Activated naive CD8-positive, alpha-beta T cell treated with anti-CD3 and anti-CD28 coated beads, Interleukin-2, amount 50 U/mL, for 24 hours (primary cell): Measurements from ENCODE around the gene SEZ6L2.

Source experiments
- ATAC-seq: fragments of 150-1000 bp; cut with Tn5 transposase; one replicate; pipeline ENCODE4 v1.10.0; 2021
- DNase-seq: peaks from one replicate; pipeline ENCODE4 v3.0.0; 2021
- H3K27ac Mint-ChIP-seq: one replicate; pipeline ENCODE4 v1.8.0; 2021; ENCODE audit warnings: mild to moderate bottlenecking, mixed read lengths
- H3K27me3 Mint-ChIP-seq: one replicate; pipeline ENCODE4 v1.8.0; 2021; ENCODE audit warnings: mixed read lengths
- H3K36me3 Mint-ChIP-seq: one replicate; pipeline ENCODE4 v1.8.0; 2021; ENCODE audit warnings: low read depth, mixed read lengths
- H3K4me1 Mint-ChIP-seq: one replicate; pipeline ENCODE4 v1.8.0; 2021; ENCODE audit warnings: mixed read lengths
- H3K4me3 Mint-ChIP-seq: one replicate; pipeline ENCODE4 v1.8.0; 2021; ENCODE audit warnings: mild to moderate bottlenecking, moderate library complexity, mixed read lengths
- H3K9me3 Mint-ChIP-seq: one replicate; pipeline ENCODE4 v1.8.0; 2021; ENCODE audit warnings: mixed read lengths

Gene SEZ6L2

GRCh38 chr16:29858149-29858849 lies 41.1 kb downstream of the SEZ6L2 start:
- H3K36me3 Mint-ChIP-seq, result peaks cover 7% of the 10 kb centered on the region
- ATAC-seq (no peak), DNase-seq (no peak)
- H3K4me1 Mint-ChIP-seq, result peaks cover 19% of the 10 kb centered on the region
- no peak overlapping the region for H3K4me3 Mint-ChIP-seq
- no peaks in the 10 kb centered on the region for H3K9me3 Mint-ChIP-seq
- H3K27ac Mint-ChIP-seq, result no peak overlapping the region
- H3K27me3 Mint-ChIP-seq, result no peaks in the 10 kb centered on the region

GRCh38 chr16:29857133-29857760 lies 42.1 kb downstream of the SEZ6L2 start:
- Mint-ChIP-seq H3K36me3 (peaks cover 7% of the 10 kb centered on the region), H3K27ac (no peak overlapping the region), H3K9me3 (no peaks in the 10 kb centered on the region), H3K4me3 (no peak overlapping the region), H3K27me3 (no peaks in the 10 kb centered on the region), H3K4me1 (peaks cover 19% of the 10 kb centered on the region)
- no peak for ATAC-seq
- no peak for DNase-seq

- ATAC-seq (no peak), DNase-seq (no peak)
- Mint-ChIP-seq H3K9me3 (no peaks in the 10 kb centered on the region), H3K4me1 (peaks cover 3% of the 10 kb centered on the region), H3K36me3 (peaks cover 4% of the 10 kb centered on the region), H3K27ac (no peak overlapping the region), H3K4me3 (no peak overlapping the region), H3K27me3 (no peaks in the 10 kb centered on the region)
These were observed 44.7 kb downstream of the SEZ6L2 start for GRCh38 chr16:29854520-29855100.

GRCh38 chr16:29852654-29853053 lies 46.7 kb downstream of the SEZ6L2 start:
- Mint-ChIP-seq H3K27ac (no peak overlapping the region), H3K27me3 (no peaks in the 10 kb centered on the region), H3K36me3 (peaks cover 2% of the 10 kb centered on the region), H3K4me3 (no peak overlapping the region), H3K9me3 (no peaks in the 10 kb centered on the region), H3K4me1 (no peaks in the 10 kb centered on the region)
- ATAC-seq (no peak), DNase-seq (no peak)

GRCh38 chr16:29850998-29851397 lies 48.4 kb downstream of the SEZ6L2 start:
- no peaks in the 10 kb centered on the region for H3K27me3 Mint-ChIP-seq
- H3K4me3 Mint-ChIP-seq, result no peak overlapping the region
- ATAC-seq, result no peak
- no peaks in the 10 kb centered on the region for H3K9me3 Mint-ChIP-seq
- no peak overlapping the region for H3K27ac Mint-ChIP-seq
- H3K36me3 Mint-ChIP-seq, result peaks cover 4% of the 10 kb centered on the region
- DNase-seq, result no peak
- H3K4me1 Mint-ChIP-seq, result no peaks in the 10 kb centered on the region

- H3K36me3 Mint-ChIP-seq, result peaks cover 4% of the 10 kb centered on the region
- no peak for ATAC-seq
- no peak for DNase-seq
- no peak overlapping the region for H3K27ac Mint-ChIP-seq
- no peaks in the 10 kb centered on the region for H3K9me3 Mint-ChIP-seq
- no peaks in the 10 kb centered on the region for H3K4me1 Mint-ChIP-seq
- no peak overlapping the region for H3K4me3 Mint-ChIP-seq
- H3K27me3 Mint-ChIP-seq, result no peaks in the 10 kb centered on the region
These were observed 49.8 kb downstream of the SEZ6L2 start for GRCh38 chr16:29849505-29849904.

GRCh38 chr16:29848420-29849297 lies 50.7 kb downstream of the SEZ6L2 start:
- peak overlapping the region; percentile 18 for H3K27ac Mint-ChIP-seq
- H3K9me3 Mint-ChIP-seq, result no peaks in the 10 kb centered on the region
- DNase-seq (peak; percentile 87), ATAC-seq (peak; percentile 94)
- no peaks in the 10 kb centered on the region for H3K4me1 Mint-ChIP-seq
- no peaks in the 10 kb centered on the region for H3K27me3 Mint-ChIP-seq
- peaks cover 4% of the 10 kb centered on the region for H3K36me3 Mint-ChIP-seq
- H3K4me3 Mint-ChIP-seq, result no peak overlapping the region

GRCh38 chr16:29845656-29846055 lies 53.7 kb downstream of the SEZ6L2 start:
- Mint-ChIP-seq H3K4me1 (no peaks in the 10 kb centered on the region), H3K9me3 (no peaks in the 10 kb centered on the region), H3K27me3 (no peaks in the 10 kb centered on the region), H3K27ac (no peak overlapping the region), H3K36me3 (peaks cover 4% of the 10 kb centered on the region), H3K4me3 (no peak overlapping the region)
- DNase-seq (no peak), ATAC-seq (no peak)

GRCh38 chr16:29844575-29845331 lies 54.6 kb downstream of the SEZ6L2 start:
- Mint-ChIP-seq H3K4me1 (no peaks in the 10 kb centered on the region), H3K27ac (no peak overlapping the region), H3K9me3 (no peaks in the 10 kb centered on the region), H3K4me3 (no peak overlapping the region), H3K36me3 (peaks cover 2% of the 10 kb centered on the region), H3K27me3 (no peaks in the 10 kb centered on the region)
- ATAC-seq (no peak), DNase-seq (no peak)

GRCh38 chr16:29843931-29844330 lies 55.4 kb downstream of the SEZ6L2 start:
- no peaks in the 10 kb centered on the region for H3K9me3 Mint-ChIP-seq
- DNase-seq (no peak), ATAC-seq (no peak)
- H3K36me3 Mint-ChIP-seq, result peaks cover 2% of the 10 kb centered on the region
- H3K4me3 Mint-ChIP-seq, result no peak overlapping the region
- H3K27ac Mint-ChIP-seq, result no peak overlapping the region
- no peaks in the 10 kb centered on the region for H3K27me3 Mint-ChIP-seq
- no peaks in the 10 kb centered on the region for H3K4me1 Mint-ChIP-seq

GRCh38 chr16:29842732-29843346 lies 56.5 kb downstream of the SEZ6L2 start:
- DNase-seq, result no peak
- no peaks in the 10 kb centered on the region for H3K9me3 Mint-ChIP-seq
- H3K27ac Mint-ChIP-seq, result no peak overlapping the region
- peaks cover 2% of the 10 kb centered on the region for H3K36me3 Mint-ChIP-seq
- no peaks in the 10 kb centered on the region for H3K4me1 Mint-ChIP-seq
- no peaks in the 10 kb centered on the region for H3K27me3 Mint-ChIP-seq
- ATAC-seq, result no peak
- H3K4me3 Mint-ChIP-seq, result no peak overlapping the region

GRCh38 chr16:29841631-29842030 lies 57.7 kb downstream of the SEZ6L2 start:
- H3K36me3 Mint-ChIP-seq, result peaks cover 3% of the 10 kb centered on the region
- no peak for DNase-seq
- no peak overlapping the region for H3K27ac Mint-ChIP-seq

GRCh38 chr16:29840240-29840639 lies 59.1 kb downstream of the SEZ6L2 start:
- no peaks in the 10 kb centered on the region for H3K9me3 Mint-ChIP-seq
- H3K36me3 Mint-ChIP-seq, result peaks cover 3% of the 10 kb centered on the region
- ATAC-seq (no peak), DNase-seq (no peak)
- no peak overlapping the region for H3K4me3 Mint-ChIP-seq
- H3K27me3 Mint-ChIP-seq, result no peaks in the 10 kb centered on the region
- no peak overlapping the region for H3K27ac Mint-ChIP-seq
- H3K4me1 Mint-ChIP-seq, result no peaks in the 10 kb centered on the region

More at GRCh38 chr16:29841631-29842030, 57.7 kb downstream of the SEZ6L2 start:
- H3K9me3 Mint-ChIP-seq, result no peaks in the 10 kb centered on the region
- no peak for ATAC-seq
- H3K4me1 Mint-ChIP-seq, result no peaks in the 10 kb centered on the region
- H3K4me3 Mint-ChIP-seq, result no peak overlapping the region
- no peaks in the 10 kb centered on the region for H3K27me3 Mint-ChIP-seq

- no peak for DNase-seq
- no peak overlapping the region for H3K27ac Mint-ChIP-seq
- H3K9me3 Mint-ChIP-seq, result no peaks in the 10 kb centered on the region
- no peaks in the 10 kb centered on the region for H3K27me3 Mint-ChIP-seq
- no peaks in the 10 kb centered on the region for H3K4me1 Mint-ChIP-seq
- peaks cover 3% of the 10 kb centered on the region for H3K36me3 Mint-ChIP-seq
- ATAC-seq, result no peak
- H3K4me3 Mint-ChIP-seq, result no peak overlapping the region
These were observed 59.5 kb downstream of the SEZ6L2 start for GRCh38 chr16:29839822-29840221.
